GM12873 (cell line): ENCODE data around the gene IFT57.

Experiments
- CTCF ChIP-seq: IDR thresholded peaks from 2 replicates; pipeline ENCODE4 v1.5.1; 2012; ENCODE audit warnings: low read depth, mild to moderate bottlenecking, moderate library complexity, low read length, control low read depth; ENCODE audit not compliant: insufficient read depth; ENCODE audit errors: missing control alignments

The IFT57 gene

GRCh38 chr3:108221911-108222852, at the start of gene IFT57:
Gene IFT57 (minus strand): TSS chr3:108222424. CDS start chr3:108222322, 102 bp downstream.
- TF ChIP-seq CTCF: no peak

- no peak for TF ChIP-seq CTCF
Observed at GRCh38 chr3:108271626-108272025, 49.4 kb upstream of the IFT57 start.

GRCh38 chr3:108255131-108255530, 32.9 kb upstream of the IFT57 start:
- no peak for TF ChIP-seq CTCF

- TF ChIP-seq CTCF: no peak
Observed at GRCh38 chr3:108251844-108252243, 29.6 kb upstream of the IFT57 start.

GRCh38 chr3:108251265-108251664, 29.0 kb upstream of the IFT57 start:
- no peak for TF ChIP-seq CTCF

- no peak for TF ChIP-seq CTCF
Observed at GRCh38 chr3:108250626-108251025, 28.4 kb upstream of the IFT57 start.

- no peak for TF ChIP-seq CTCF
Observed at GRCh38 chr3:108243243-108243642, 21.0 kb upstream of the IFT57 start.
